ENCODE measurements around the gene PGR. TPM values are rescaled to one million over a fixed set of nuclear protein-coding genes. Genes with fewer than 3 reads are reported as not detected.

Gene PGR
- total and polyA plus RNA-seq, 8 donors: 2.0 to 6.3 (median 4.7) TPM

- Histone ChIP-seq H3K4me3 (no peak overlapping the region), H3K9me3 (no peaks in the 10 kb centered on the region), H3K36me3 (no peaks in the 10 kb centered on the region), H3K27ac (no peak overlapping the region), H3K4me1 (no peaks in the 10 kb centered on the region), H3K27me3 (no peaks in the 10 kb centered on the region)
- no peak for ATAC-seq
- no peak for DNase-seq
- intact Hi-C loops (cut with DNase I): no loop called here
- TF ChIP-seq CTCF (IDR thresholded peaks at IDR 0.05): no peak
Observed at GRCh38 chr11:101032991-101033390, 96.6 kb downstream of the PGR start.

GRCh38 chr11:101031713-101032112, 97.9 kb downstream of the PGR start:
- Histone ChIP-seq H3K36me3 (no peaks in the 10 kb centered on the region), H3K4me3 (no peak overlapping the region), H3K27ac (no peak overlapping the region), H3K4me1 (no peaks in the 10 kb centered on the region), H3K27me3 (no peaks in the 10 kb centered on the region), H3K9me3 (no peaks in the 10 kb centered on the region)
- TF ChIP-seq CTCF (IDR thresholded peaks at IDR 0.05): no peak
- ATAC-seq: no peak
- intact Hi-C loops (cut with DNase I): no loop called here
- no peak for DNase-seq

- Histone ChIP-seq H3K9me3 (no peaks in the 10 kb centered on the region), H3K4me1 (no peaks in the 10 kb centered on the region), H3K4me3 (no peak overlapping the region), H3K27me3 (no peaks in the 10 kb centered on the region), H3K36me3 (no peaks in the 10 kb centered on the region), H3K27ac (no peak overlapping the region)
- no peak for DNase-seq
- no peak for ATAC-seq
- intact Hi-C loops (cut with DNase I): no loop called here
- TF ChIP-seq CTCF (IDR thresholded peaks at IDR 0.05): no peak
Observed at GRCh38 chr11:101030692-101031091, 98.9 kb downstream of the PGR start.

GRCh38 chr11:101030015-101030414, 99.6 kb downstream of the PGR start:
- ATAC-seq (no peak), DNase-seq (no peak)
- Histone ChIP-seq H3K27ac (no peak overlapping the region), H3K27me3 (no peaks in the 10 kb centered on the region), H3K4me1 (no peaks in the 10 kb centered on the region), H3K36me3 (no peaks in the 10 kb centered on the region), H3K9me3 (no peaks in the 10 kb centered on the region), H3K4me3 (no peak overlapping the region)
- TF ChIP-seq CTCF (IDR thresholded peaks at IDR 0.05): no peak
- intact Hi-C loops (cut with DNase I): no loop called here

GRCh38 chr11:101028644-101029043, 101.0 kb downstream of the PGR start:
- ATAC-seq (no peak), DNase-seq (no peak)
- no peak for TF ChIP-seq CTCF (IDR thresholded peaks at IDR 0.05)
- Histone ChIP-seq H3K4me1 (no peaks in the 10 kb centered on the region), H3K27me3 (no peaks in the 10 kb centered on the region), H3K36me3 (no peaks in the 10 kb centered on the region), H3K9me3 (no peaks in the 10 kb centered on the region), H3K27ac (no peak overlapping the region), H3K4me3 (no peak overlapping the region)
- intact Hi-C loops (cut with DNase I): no loop called here

All from left lung (tissue), 10 donors.